ENCODE measurements around the gene OSBP2.
"Not testable (repeated sequence)": the region's sequence is repeated elsewhere in the genome, so short reads cannot be mapped to it uniquely, and the experiment has no call there.

DNA sequence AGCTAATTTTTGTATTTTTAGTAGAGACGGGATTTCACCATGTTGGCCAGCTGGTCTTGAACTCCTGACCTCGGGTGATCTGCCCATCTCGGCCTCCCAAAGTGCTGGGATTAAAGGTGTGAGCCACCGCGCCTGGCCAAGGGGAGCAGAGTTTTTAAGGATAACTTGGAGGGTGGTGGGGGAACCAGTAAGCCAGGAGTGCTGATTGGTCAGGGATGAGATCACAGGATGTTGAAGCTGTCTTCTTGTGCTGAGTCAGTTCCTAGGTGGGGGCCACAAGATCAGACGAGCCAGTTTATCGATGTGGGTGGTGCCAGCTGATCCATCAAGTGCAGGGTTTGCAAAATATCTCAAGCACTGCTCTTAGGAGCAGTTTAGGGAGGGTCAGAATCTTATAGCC is 45.3 kb downstream of the OSBP2 start:
- TF ChIP-seq, protein P1, sequence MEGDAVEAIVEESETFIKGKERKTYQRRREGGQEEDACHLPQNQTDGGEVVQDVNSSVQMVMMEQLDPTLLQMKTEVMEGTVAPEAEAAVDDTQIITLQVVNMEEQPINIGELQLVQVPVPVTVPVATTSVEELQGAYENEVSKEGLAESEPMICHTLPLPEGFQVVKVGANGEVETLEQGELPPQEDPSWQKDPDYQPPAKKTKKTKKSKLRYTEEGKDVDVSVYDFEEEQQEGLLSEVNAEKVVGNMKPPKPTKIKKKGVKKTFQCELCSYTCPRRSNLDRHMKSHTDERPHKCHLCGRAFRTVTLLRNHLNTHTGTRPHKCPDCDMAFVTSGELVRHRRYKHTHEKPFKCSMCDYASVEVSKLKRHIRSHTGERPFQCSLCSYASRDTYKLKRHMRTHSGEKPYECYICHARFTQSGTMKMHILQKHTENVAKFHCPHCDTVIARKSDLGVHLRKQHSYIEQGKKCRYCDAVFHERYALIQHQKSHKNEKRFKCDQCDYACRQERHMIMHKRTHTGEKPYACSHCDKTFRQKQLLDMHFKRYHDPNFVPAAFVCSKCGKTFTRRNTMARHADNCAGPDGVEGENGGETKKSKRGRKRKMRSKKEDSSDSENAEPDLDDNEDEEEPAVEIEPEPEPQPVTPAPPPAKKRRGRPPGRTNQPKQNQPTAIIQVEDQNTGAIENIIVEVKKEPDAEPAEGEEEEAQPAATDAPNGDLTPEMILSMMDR (IDR thresholded peaks at IDR 0.05): not testable (repeated sequence)
- TF ChIP-seq ZFX (IDR thresholded peaks at IDR 0.05; ENCODE audit: borderline replicate concordance): not testable (repeated sequence)

Data from 22Rv1 (cell line).